Raji (cell line): Measurements from ENCODE around the gene RIC3.

ENCODE experiments used
- POLR2A ChIP-seq: IDR thresholded peaks from 2 replicates; pipeline ENCODE4 v1.6.1; 2011; ENCODE audit warnings: low read depth, low read length, control low read depth; ENCODE audit not compliant: insufficient read depth

Gene RIC3

DNA sequence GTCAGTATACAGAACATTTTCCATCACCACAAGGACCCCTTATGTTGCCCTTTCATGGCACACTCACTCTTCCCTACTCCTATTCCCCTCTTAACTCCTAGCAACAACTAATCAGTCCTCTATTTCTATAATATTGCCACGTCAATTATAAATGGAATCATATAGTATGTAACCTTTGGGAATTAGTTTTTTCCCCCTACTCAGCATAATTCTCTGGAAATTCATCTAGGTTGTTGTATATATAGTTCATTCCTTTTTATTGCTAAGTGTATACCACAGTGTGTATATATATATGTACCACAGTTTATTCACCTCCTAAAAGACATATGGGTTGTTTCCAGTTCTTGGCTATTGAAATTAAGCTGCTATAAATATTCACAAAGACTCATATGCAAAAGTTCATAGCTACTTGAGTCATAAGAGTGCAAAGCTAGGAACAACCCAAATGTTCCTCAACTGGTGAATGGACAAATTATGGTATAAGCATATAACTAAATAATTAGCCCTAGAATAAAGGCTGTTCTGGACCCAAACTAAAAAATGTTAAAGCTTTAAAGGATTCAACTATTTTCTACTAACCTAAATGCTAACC, 46.6 kb downstream of the RIC3 start:
- no peak for TF ChIP-seq POLR2A

DNA sequence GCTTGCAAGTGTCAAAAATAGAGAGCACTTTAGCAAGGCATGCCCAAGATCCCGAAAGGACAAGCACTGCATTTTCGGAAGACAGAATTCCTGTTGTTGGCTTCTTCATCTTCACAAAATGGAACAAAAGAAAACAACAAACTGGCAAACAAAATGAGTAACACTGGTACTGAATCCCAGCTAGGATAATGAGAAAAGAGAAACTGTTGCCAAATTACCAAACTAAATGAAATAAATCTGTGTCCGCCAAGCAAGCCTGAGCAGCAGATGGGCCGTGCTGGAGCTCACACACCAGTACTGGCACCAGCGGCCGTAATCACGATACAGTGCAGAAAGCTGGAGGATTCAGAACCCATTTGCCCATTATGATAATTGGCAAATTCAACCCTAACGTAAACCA, 57.2 kb downstream of the RIC3 start:
- no peak for TF ChIP-seq POLR2A

DNA sequence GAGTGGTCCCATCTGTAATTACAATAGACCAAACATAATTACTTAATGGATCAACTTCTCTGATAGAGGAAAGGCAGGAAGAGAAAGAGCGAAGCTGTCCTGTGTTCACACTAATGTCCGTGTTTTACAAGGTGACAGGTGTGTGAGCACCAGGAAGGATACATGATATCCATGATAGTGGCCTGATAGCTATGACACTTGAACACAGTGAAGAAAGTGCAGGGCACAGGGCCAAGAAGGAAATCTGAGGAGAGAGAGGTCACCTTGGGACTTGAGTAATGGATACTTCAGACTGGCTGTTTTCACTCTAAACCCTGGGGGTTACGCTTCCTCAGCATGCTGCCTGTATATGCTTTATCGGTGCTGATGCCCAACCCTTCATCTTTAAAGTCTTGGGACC, 58.4 kb downstream of the RIC3 start:
- TF ChIP-seq POLR2A: no peak

DNA sequence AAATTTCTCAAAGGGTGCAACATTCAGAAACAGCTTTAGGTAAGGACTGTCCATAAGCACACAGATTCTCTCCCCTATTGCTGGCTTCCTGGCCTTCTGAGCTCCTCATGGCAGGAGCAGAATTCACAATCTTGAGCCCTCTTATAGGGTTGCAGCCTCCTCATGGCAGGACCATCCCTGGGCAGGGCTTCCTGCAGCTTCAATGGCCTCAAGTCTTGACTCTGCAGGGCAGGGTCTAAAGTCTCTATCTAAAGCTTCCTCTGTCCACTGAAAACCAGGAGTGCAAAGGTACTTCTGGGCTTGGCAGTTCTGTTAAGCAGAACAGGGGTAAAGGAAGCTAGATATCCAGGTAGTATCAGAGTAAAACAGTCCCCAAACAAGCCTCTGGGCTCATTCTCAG, 59.1 kb downstream of the RIC3 start:
- no peak for TF ChIP-seq POLR2A

DNA sequence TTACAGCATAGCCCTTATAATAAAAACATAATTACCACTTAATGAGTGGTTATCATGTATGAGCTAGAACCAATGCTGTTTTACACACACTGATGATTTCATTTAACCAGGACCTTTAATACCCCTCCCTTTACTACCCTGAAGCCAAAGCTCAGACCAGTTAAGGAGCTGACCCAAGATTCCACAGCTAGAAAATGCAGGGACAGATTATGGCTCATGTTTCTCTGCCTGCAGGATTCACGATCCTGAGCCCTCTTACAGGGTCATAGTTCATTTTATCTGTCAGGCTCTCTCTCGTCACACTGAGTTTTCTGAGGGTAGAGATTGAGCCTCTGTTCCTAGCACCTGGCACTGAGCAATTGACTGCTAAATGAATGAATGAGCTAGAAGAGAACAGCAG, 60.4 kb downstream of the RIC3 start:
- TF ChIP-seq POLR2A: no peak

DNA sequence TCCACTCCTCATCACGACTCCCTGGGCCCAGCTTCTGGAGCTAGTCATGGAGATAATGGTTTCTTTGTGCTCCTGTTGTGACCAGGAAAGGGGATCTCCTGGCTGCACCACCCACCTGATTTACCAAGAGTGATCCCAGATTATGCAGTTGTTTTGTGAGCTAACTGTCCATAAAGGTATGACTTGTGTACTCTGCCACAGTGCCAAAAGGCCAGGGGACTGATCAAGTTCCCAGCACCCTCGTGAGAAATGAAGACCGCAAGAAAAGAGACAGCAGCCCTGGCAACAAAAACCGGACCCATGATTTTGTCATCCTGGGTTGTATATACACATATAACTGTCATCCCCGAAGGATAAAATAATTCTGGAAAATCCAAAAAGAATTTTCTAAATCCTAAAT, 61.2 kb downstream of the RIC3 start:
- TF ChIP-seq POLR2A: no peak

DNA sequence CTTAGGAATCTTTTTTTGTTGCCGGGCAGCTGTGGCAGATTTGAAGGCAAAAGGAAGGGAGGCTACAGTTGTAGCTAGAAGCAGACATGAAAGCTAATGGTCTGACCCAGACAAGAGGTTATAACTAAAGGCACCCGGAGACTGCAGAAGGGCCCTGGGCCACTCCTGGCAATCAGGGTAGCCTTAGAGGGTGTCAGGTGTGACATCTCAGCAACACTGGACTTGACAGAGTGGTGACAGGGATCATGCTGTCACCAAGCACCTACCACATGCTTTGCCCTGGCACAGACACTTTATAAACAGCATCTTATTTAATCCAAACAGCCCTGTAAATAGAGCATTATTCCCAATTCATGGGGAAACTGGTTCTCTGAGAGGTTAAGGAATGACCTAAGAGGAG, 62.1 kb downstream of the RIC3 start:
- TF ChIP-seq POLR2A: no peak

DNA sequence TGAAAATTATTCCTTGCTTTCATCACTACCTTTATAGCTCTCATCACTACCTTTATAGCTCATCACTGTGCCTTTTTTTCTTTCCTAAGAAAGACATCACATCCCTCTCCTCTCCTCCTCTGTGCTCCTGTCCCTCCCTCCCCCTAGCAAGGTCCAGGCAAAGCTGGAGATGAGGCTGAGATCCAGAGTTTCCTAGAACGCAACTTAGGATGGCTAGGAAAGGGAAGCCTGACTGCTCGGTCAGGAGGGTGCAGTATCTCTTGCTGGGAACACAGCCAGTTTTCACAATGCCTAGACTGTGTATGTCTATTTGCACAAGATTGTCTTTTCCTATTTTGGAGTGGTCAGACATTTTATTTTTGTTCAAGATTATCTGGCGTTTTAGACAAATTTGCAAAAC, 63.2 kb downstream of the RIC3 start:
- TF ChIP-seq POLR2A: no peak

DNA sequence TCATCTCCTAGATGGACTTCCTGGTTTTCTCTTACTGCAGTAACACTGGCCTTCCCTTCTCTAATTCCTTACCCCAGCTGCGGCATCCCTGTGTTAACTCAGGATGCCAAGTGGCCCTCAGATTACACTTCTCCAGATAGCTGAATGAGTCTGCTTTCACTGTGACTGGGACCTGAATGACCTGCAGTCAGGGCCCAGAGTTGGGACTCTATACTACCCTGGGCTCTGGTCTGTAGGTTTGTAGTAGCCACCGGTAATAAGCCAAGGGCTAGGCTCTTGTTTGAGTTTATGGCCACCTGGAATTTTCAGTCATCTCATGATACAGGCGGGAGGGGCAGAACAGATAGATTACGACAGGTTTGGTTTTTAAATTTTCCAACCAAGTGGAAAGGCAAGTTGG, 63.7 kb downstream of the RIC3 start:
- no peak for TF ChIP-seq POLR2A

DNA sequence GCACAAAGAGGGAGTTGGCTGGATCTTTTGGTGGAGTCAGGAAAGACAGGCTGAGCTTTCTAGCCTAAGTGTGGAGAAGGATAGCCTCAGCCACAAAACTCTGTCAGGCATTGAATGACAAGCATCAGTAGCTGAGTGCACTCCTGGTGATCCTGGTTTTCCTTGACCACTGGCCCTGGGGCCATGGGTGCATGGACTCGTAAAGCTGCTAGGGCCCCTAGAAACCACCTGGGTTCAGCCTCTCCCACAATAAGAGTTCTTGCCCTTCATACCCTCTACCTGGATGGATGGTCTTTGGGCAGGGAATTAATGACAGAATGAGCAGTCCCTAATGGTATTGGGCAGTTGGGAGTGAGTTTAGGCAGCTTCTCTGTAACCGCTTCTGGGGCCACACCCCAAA, 64.9 kb downstream of the RIC3 start:
- no peak for TF ChIP-seq POLR2A

DNA sequence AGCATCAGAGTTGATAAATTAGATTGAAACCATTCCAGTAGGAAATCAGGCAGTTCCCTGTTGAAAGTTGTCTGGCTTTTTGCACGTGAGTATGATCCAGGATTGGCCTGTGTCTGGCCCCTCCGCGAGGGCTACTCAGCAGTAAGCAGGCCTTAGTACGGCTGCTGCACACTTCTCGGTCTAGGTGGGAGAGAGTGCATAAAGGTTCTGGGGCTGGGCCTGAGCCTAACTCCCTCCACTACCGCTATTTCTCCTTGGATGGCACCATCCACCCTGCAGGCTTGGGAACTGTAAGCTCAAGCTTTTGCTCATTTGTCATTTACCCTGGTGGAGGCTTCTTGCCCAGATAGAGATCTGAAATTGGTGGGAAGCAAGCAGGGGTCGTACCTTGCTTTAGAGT, 65.9 kb downstream of the RIC3 start:
- no peak for TF ChIP-seq POLR2A

DNA sequence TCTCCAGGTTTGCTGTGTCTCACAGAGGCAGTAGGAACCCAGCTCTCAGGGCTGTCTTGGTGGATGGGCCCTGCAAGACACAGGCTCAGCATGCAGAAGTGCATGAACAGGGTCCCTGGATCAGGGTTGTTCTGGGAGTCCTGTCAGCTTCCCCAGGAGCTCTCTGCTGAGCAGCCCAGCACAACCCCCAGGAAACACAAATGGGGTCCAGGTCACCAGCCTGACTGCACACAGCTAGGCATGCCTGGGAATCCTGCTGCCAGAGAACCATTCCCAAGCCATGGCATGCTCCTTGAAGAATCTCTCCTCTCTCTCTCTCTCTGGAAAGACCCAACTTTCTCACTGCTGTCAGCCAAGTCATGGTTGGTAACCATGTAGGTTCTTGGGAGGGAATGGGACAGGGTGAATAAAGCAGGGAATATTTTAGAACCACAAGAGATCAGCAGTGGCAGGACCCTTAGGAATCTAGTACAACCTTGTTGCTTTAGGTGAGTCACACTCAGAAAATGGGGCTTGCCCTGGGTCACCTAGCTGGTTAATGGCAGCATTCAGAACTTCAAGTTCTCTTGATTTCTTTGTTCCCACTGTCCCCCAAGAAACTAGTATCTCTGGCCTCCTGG, 66.4 kb downstream of the RIC3 start:
- no peak for TF ChIP-seq POLR2A

DNA sequence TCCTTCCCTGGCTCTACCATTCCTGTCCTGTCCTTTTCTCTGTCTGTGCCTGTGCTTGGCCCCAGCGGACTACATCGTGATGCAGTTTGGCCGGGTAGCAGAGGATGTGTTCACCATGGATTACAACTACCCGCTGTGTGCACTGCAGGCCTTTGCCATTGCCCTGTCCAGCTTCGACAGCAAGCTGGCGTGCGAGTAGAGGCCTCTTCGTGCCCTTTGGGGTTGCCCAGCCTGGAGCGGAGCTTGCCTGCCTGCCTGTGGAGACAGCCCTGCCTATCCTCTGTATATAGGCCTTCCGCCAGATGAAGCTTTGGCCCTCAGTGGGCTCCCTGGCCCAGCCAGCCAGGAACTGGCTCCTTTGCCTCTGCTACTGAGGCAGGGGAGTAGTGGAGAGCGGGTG, 67.4 kb downstream of the RIC3 start:
- no peak for TF ChIP-seq POLR2A

DNA sequence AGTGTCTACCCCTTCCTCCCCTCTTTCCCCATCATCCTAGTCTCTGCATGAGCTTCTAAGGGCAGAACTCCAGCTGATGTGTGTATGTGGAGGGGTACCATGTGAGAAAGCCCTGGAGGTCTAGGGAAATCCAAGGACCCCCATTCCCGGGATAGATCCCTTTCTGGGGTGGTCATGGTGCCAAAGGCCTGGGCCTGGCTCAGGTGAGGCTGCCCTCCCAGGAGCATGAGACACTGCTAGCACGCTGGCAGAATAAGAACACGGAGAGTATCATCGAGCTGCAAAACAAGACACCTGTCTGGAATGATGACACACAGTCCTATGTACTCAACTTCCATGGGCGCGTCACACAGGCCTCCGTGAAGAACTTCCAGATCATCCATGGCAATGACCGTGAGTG, 68.2 kb downstream of the RIC3 start:
- no peak for TF ChIP-seq POLR2A

DNA sequence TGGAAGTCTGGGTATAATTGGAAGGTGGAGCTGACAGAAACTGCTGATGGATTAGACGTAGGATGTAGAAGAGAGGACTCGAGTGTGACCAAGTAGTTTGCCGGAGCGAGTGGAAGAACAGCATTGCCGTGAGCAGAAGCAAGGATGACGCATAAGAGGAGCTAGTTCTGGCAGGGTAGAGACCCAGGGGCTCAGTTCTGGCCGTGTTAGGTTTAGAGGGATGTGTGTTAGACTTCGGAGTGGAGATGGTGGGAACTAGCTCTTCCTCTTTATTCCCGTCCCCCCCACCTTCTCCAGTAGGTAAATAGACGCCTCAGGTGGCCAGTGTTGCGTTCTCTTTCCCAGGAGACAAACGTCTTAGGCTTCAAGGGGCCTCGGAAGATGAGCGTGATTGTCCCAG, 68.7 kb downstream of the RIC3 start:
- no peak for TF ChIP-seq POLR2A

DNA sequence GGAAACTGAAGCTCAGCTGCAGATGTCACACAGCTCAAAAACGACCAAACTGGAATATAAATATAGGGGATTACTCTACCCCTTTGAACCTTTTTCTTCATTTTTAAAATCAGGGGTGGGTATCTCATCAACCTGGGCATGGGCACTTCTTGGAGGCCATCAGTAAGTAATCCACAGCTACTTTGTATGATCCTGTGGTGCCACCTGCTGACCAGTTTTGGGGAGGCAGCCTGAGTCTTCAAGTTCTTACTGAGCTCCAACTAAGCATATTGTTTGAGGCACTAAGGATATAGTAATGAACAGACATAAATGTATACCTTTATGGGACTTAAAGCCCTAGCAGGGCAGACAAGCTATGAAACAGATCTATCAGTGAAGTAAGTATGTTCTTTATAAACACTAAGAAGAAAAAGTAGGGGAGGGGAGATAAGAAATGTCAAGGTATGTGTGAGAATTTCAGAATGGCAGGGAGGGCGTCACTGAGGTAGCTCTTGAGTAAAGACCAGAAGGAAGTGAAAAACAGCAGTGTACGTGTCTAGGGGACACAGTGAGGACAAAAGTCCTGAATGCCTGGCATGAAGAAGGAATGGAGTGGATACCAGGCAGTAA, 69.4 kb downstream of the RIC3 start:
- TF ChIP-seq POLR2A: no peak

DNA sequence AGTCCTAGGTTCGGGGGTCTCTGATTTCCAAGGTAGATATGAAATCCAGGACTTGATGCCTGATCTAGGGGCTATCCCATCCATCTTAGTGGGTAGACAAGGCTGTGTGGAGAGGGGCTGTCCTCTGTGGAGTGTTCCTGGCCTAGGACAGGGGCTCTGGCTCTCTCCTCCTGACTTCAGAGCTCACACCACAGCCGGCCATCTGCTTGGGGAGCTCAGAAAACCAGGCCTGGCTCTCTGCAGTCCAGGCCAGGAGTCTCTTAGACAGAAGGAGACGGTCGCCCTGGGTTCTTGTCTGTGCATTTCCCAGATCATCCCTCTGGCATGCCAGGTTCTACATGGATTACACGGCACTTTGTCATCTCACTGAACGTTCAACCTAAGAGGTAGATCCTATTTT, 69.9 kb downstream of the RIC3 start:
- no peak for TF ChIP-seq POLR2A
